Mesenteric fat pad (tissue), 1 donor: ENCODE results near the gene TOX3. TPM values are rescaled to one million over a fixed set of nuclear protein-coding genes. Genes with fewer than 3 reads are reported as not detected.

Source experiments
- DNase-seq: peaks from one replicate; pipeline ENCODE4 v3.0.0-alpha.2; 2020; ENCODE audit warnings: low spot score
- total RNA-seq: library from RNA; stranded (reverse); fragmentation: NEBNext Ultra II Directional; extraction: Animal tissue kit (Norgen Biotek cat#: 25700); gene quantifications from one replicate; pipeline ENCODE4 v1.2.1, GENCODE V29; 2021
- donor health status: DM: yes; HTN: yes; CAD: no.

TOX3 gene
- total RNA-seq, 1 donor from 2014 or later: not detected

DNA sequence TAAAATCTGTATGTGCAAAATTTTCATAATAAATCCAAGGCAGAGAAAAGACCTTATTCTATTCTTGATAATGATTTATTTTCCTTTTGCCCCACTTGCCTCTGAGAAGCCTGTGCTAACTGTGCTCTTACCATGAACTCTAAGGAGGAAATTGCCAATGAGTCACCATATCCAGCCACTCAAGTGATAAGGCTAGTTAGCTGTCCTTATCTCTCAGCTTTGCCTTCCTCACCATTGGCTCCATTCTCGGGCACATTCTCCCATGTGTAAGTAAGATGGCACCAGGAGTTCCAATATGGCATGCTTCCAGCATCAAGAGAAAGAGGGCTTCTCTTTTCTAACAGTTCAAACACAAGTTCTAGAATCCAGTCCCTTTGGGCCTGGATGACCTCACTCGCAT lies 142.4 kb downstream of the TOX3 start:
- no peak for DNase-seq

DNA sequence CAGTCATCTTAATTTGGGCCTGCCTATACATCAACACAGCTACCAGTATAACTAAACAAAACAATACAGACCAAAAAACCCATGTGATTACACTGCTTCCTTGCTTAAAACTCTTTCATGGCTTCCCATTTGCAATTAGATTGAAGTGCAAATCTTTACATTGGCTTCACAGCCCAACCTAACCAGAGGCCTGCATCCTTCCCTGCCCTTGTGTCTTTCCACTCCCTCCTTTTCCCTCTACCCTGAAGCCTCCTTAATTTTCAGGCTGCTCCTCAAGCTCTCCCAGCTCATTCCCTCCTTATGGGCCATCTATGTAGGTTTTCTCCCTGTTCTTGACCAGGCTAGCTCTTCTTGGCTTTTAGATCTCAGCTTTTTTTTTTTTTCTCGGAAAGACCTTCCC lies 147.8 kb downstream of the TOX3 start:
- no peak for DNase-seq

DNA sequence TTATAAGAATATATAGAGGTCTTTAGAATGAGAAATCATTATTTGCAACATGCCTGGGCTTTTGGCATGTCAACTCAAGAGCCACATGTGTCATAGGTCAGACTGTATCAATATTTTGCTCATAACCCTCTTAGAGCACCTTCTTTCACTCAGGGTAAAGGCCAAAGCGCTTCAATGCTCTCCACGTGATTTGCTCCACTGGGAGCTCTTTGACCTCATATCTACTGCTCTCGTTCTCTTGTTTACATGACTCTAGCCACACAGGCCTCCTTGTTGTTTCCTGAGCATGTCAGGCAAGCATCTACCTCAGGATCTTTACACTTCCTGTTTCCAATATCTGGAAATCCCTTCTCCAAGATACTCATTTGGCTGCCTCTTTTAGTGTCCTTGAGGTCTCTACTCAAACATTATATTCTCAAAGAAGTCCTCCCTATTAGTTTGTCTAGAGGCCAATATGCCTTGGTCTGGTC lies 148.4 kb downstream of the TOX3 start:
- no peak for DNase-seq

DNA sequence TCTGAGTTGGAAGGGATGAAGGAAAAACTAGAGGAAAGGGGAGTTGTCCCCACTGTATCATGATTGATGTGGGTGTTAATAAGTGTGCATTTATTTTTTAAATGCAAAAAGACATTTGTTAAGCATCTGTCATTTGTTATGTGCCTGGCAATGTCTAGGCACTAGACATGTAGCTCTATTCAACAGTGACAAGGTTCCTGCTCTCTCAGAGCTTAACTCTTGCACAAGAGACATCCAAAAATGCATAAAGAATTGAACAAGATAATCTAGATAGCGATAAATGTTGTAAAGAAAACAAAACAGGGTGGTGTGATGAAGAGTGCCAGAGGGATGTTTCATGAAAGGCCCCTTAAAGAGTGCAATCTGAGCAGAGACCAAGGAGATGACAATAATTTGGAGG lies 148.9 kb downstream of the TOX3 start:
- no peak for DNase-seq

DNA sequence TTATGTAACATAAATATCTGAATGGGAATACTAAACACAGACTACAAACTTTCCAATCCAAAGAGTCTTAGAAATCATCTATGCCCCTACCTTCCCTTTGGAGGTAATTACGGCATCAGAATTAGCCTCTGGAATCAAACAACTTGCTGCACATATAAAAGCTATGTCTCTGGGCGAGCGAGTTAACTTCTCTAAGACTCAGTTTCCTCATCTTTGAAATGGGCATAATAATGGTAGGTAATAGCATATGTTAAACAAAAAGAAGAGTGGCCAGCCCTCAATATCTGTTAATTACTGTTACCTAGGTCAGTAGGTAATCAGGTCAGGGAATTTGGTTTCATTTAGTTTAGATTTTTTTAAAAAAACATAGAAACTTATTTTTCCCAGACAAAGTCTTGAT lies 153.5 kb downstream of the TOX3 start:
- DNase-seq: no peak

DNA sequence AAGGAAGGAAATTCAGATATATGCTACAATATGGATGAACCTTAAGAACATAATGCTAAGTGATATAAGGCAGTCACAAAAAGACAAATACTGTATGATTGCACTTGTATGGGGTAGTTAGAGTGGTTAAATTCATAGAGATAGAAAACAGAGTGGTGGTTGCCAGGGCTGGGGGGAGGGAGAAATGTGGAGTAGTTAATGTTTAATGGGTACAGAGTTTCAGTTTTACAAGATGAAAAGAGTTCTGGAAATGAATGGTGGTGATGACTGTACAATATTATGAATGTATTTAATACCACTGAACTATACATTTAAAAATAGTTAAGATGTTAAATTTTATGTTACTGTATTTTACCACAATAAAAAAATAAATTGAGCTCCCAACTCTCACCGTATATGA lies 157.9 kb downstream of the TOX3 start:
- DNase-seq: no peak
